ENCODE measurements around the gene NTM.

Gene NTM

GRCh38 chr11:132075447-132075846, 705.0 kb downstream of the NTM start:
- no peak for DNase-seq (ENCODE audit: low spot score)

GRCh38 chr11:132077416-132077815, 707.0 kb downstream of the NTM start:
- DNase-seq (ENCODE audit: low spot score) = no peak

- DNase-seq (ENCODE audit: low spot score) = no peak
Measured at GRCh38 chr11:132078264-132079076, 708.1 kb downstream of the NTM start.

GRCh38 chr11:132080127-132080526, 709.7 kb downstream of the NTM start:
- DNase-seq (ENCODE audit: low spot score) = no peak

- DNase-seq (ENCODE audit: low spot score) = no peak
Measured at GRCh38 chr11:132082566-132082965, 712.2 kb downstream of the NTM start.

- DNase-seq (ENCODE audit: low spot score) = no peak
Measured at GRCh38 chr11:132084433-132084832, 714.0 kb downstream of the NTM start.

GRCh38 chr11:132087148-132087547, 716.7 kb downstream of the NTM start:
- no peak for DNase-seq (ENCODE audit: low spot score)

- DNase-seq (ENCODE audit: low spot score) = no peak
Measured at GRCh38 chr11:132088551-132088950, 718.1 kb downstream of the NTM start.

GRCh38 chr11:132093536-132094259, 723.3 kb downstream of the NTM start:
- DNase-seq (ENCODE audit: low spot score) = no peak

- DNase-seq (ENCODE audit: low spot score) = no peak
Measured at GRCh38 chr11:132094598-132094997, 724.2 kb downstream of the NTM start.

GRCh38 chr11:132095230-132096131, 725.1 kb downstream of the NTM start:
- no peak for DNase-seq (ENCODE audit: low spot score)

- DNase-seq (ENCODE audit: low spot score) = no peak
Measured at GRCh38 chr11:132096132-132096825, 725.9 kb downstream of the NTM start.

- DNase-seq (ENCODE audit: low spot score) = no peak
Measured at GRCh38 chr11:132099692-132100091, 729.3 kb downstream of the NTM start.

GRCh38 chr11:132100583-132100982, 730.2 kb downstream of the NTM start:
- no peak for DNase-seq (ENCODE audit: low spot score)

GRCh38 chr11:132101881-132102280, 731.5 kb downstream of the NTM start:
- no peak for DNase-seq (ENCODE audit: low spot score)

GRCh38 chr11:132103021-132103420, 732.6 kb downstream of the NTM start:
- DNase-seq (ENCODE audit: low spot score) = no peak

GRCh38 chr11:132106096-132106982, 735.9 kb downstream of the NTM start:
- no peak for DNase-seq (ENCODE audit: low spot score)

- DNase-seq (ENCODE audit: low spot score) = no peak
Measured at GRCh38 chr11:132111316-132111715, 740.9 kb downstream of the NTM start.

GRCh38 chr11:132111838-132112237, 741.4 kb downstream of the NTM start:
- DNase-seq (ENCODE audit: low spot score) = no peak

- no peak for DNase-seq (ENCODE audit: low spot score)
Measured at GRCh38 chr11:132112846-132113245, 742.4 kb downstream of the NTM start.

GRCh38 chr11:132114185-132114584, 743.8 kb downstream of the NTM start:
- DNase-seq (ENCODE audit: low spot score) = no peak

Data from activated CD4-positive, alpha-beta T cell treated with anti-CD3 and anti-CD28 coated beads, Interleukin-2, Interleukin-4, amounts not matched to agents 100 ng/mL and 50 ng/mL, durations not matched to agents 16 hours and 8 hours (primary cell).